Vagina (tissue), 2 donors: ENCODE results near the gene AGPAT4. TPM values are rescaled to one million over a fixed set of nuclear protein-coding genes. Genes with fewer than 3 reads are reported as not detected.
A peak's percentile ranks its signal among the peaks of the same experiment; 100 is the strongest.

Experiments used
- DNase-seq, 2 donors: peaks; one replicate each; pipeline ENCODE4 v3.0.0-alpha.2; 2017; ENCODE audit errors: extremely low spot score in 2 of 2
- H3K27ac ChIP-seq: fragments of 200-600 bp; sonication (generic); one replicate; pipeline ENCODE4 v1.5.1; 2019
- H3K27me3 ChIP-seq: fragments of 200-600 bp; sonication (generic); one replicate; pipeline ENCODE4 v1.5.1; 2019
- H3K36me3 ChIP-seq, 2 donors: fragments of 200-600 bp; sonication (generic); one replicate each; pipeline ENCODE4 v1.5.1; 2017 to 2019
- H3K4me1 ChIP-seq: fragments of 200-600 bp; sonication (generic); one replicate; pipeline ENCODE4 v1.5.1; 2019
- H3K4me3 ChIP-seq, 2 donors: fragments of 200-600 bp; sonication (generic); 1 replicate in 1 of 2; 2 replicates in 1 of 2; pipeline ENCODE4 v1.5.1; 2016 to 2019
- H3K9me3 ChIP-seq: fragments of 200-600 bp; sonication (generic); one replicate; pipeline ENCODE4 v1.5.1; 2019
- CTCF ChIP-seq, 3 experiments: fragments of 450-650 bp in 2 of 3; fragments of 200-600 bp in 1 of 3; sonication (generic) in 1 of 3; IDR thresholded peaks; one replicate each; pipeline ENCODE4 v1.5.1; 2017 to 2019; ENCODE audit warnings: antibody characterized with exemption in 3 of 3, mild to moderate bottlenecking in 2 of 3, moderate library complexity in 2 of 3
- POLR2A ChIP-seq, 2 donors: fragments of 450-650 bp; IDR thresholded peaks; one replicate each; pipeline ENCODE4 v1.6.1; 2017; ENCODE audit warnings: antibody characterized with exemption in 2 of 2, mild to moderate bottlenecking in 2 of 2, moderate library complexity in 2 of 2
- POLR2AphosphoS5 ChIP-seq, 2 donors: sonication (generic); formaldehyde crosslinking; IDR thresholded peaks; one replicate each; pipeline ENCODE4 v1.9.0; 2017; ENCODE audit warnings: antibody characterized with exemption in 2 of 2, mild to moderate bottlenecking in 2 of 2, low read depth in 1 of 2; ENCODE audit not compliant: insufficient read depth in 1 of 2
- intact Hi-C: fragments of 100-400 bp; cut with DNase I; formaldehyde crosslinking; loops from one replicate; pipeline ENCODE4 v1.15.1; 2023
- total RNA-seq: library from RNA; depleted of rRNA; stranded (reverse); fragments of >200 nt; gene quantifications from one replicate; pipeline ENCODE4 v1.2.3, GENCODE V29; 2016

The AGPAT4 gene
- total RNA-seq, 1 donor from 2014 or later: 6.9 TPM

GRCh38 chr6:161272635-161273273 lies 1.1 kb downstream of the AGPAT4 start:
- Histone ChIP-seq H3K4me3 (peak overlapping the region; percentile 57 to 67), H3K27ac (peak overlapping the region; percentile 6)

DNA sequence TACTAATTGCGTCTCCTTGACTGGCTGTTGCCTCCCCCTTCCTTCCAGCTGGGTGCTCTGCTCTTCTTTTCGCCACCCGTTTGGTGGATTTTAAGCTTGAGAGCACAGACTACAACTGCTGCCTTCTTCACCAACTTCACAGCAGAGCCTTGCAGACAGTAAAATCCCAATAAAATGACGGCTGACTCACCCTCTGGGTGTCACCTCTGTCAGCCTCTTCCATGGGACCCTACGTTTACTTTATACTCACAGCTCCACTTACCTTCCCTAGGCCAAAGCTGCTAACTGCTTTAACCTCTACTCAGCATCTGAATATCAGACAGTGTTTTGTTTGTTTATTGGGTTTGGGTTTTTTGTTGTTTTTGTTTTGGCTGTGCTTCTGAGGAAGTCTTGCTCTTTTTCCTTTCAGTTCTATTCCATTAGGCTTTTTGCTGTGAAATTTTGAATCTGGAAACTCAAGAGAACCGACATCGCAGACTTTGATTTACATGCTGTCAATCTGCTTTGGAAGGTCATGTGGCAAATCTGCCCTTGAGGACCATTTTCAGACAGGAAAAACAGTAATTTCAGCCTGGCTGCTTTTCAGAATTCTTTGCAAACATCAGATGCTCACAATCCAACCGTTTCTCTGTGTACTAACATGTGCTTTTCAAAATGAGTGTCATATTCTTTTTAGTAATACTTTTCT lies 2.4 kb downstream of the AGPAT4 start:
- TF ChIP-seq POLR2A (IDR thresholded peaks at IDR 0.05) (no peak), POLR2AphosphoS5 (IDR thresholded peaks at IDR 0.05; ENCODE audit: insufficient read depth in 1 of 2, low read depth in 1 of 2) (no peak), CTCF (IDR thresholded peaks at IDR 0.05) (no peak)
- H3K4me3 ChIP-seq: no peak overlapping the region
- H3K4me1 ChIP-seq: peaks cover 17% of the 10 kb centered on the region
- H3K9me3 ChIP-seq: no peaks in the 10 kb centered on the region
- H3K36me3 ChIP-seq: no peaks in the 10 kb centered on the region
- peak overlapping the region; percentile 24 for H3K27ac ChIP-seq
- intact Hi-C loops: no loop called here
- H3K27me3 ChIP-seq: no peaks in the 10 kb centered on the region
- no peak for DNase-seq

More at GRCh38 chr6:161272635-161273273, 1.1 kb downstream of the AGPAT4 start:
- no peak for DNase-seq
- Histone ChIP-seq H3K4me1 (peaks cover 17% of the 10 kb centered on the region), H3K9me3 (no peaks in the 10 kb centered on the region), H3K36me3 (no peaks in the 10 kb centered on the region), H3K27me3 (no peaks in the 10 kb centered on the region)
- intact Hi-C loops: no loop called here
- no peak for TF ChIP-seq POLR2AphosphoS5 (IDR thresholded peaks at IDR 0.05; ENCODE audit: insufficient read depth in 1 of 2, low read depth in 1 of 2)
- no peak for TF ChIP-seq POLR2A (IDR thresholded peaks at IDR 0.05)
- TF ChIP-seq CTCF (IDR thresholded peaks at IDR 0.05): no peak

GRCh38 chr6:161270116-161270515 lies 3.7 kb downstream of the AGPAT4 start:
- TF ChIP-seq POLR2AphosphoS5 (IDR thresholded peaks at IDR 0.05; ENCODE audit: insufficient read depth in 1 of 2, low read depth in 1 of 2): no peak
- TF ChIP-seq POLR2A (IDR thresholded peaks at IDR 0.05): no peak
- no peak for TF ChIP-seq CTCF (IDR thresholded peaks at IDR 0.05)
- no peaks in the 10 kb centered on the region for H3K9me3 ChIP-seq
- intact Hi-C loops: no loop called here
- DNase-seq: no peak
- no peaks in the 10 kb centered on the region for H3K36me3 ChIP-seq
- H3K27ac ChIP-seq: no peak overlapping the region
- H3K27me3 ChIP-seq: no peaks in the 10 kb centered on the region
- no peak overlapping the region for H3K4me3 ChIP-seq
- H3K4me1 ChIP-seq: peaks cover 17% of the 10 kb centered on the region

GRCh38 chr6:161269310-161269709 lies 4.6 kb downstream of the AGPAT4 start:
- peaks cover 17% of the 10 kb centered on the region for H3K4me1 ChIP-seq
- intact Hi-C loops: no loop called here

More at GRCh38 chr6:161269310-161269709, 4.6 kb downstream of the AGPAT4 start:
- no peak for DNase-seq
- no peak for TF ChIP-seq POLR2A (IDR thresholded peaks at IDR 0.05)
- no peak for TF ChIP-seq CTCF (IDR thresholded peaks at IDR 0.05)
- TF ChIP-seq POLR2AphosphoS5 (IDR thresholded peaks at IDR 0.05; ENCODE audit: insufficient read depth in 1 of 2, low read depth in 1 of 2): no peak
- Histone ChIP-seq H3K36me3 (no peaks in the 10 kb centered on the region), H3K27ac (no peak overlapping the region), H3K27me3 (no peaks in the 10 kb centered on the region), H3K9me3 (no peaks in the 10 kb centered on the region), H3K4me3 (no peak overlapping the region)
